ENCODE results near the gene NPY2R.

DNA sequence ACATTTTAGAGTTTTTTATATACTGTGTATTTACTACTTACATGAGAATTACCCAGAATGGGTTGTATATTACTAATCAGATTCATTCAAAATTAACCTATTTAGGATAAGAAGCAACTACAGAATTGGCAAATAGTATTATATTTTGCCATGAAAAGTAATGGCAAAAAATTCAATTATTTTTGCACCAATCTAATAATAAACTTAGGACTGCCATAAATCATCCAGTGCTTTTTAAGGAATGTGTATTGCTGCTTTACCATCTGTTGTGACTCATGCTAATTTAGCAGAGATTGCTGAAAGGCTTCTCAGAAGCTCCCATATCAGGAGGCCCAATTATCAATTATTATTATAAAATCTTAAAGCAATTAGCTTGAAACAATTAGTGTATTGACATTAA lies 24.0 kb downstream of the NPY2R start:
- TF ChIP-seq EZH2 (IDR thresholded peaks at IDR 0.05; ENCODE audit: borderline replicate concordance, insufficient read depth, low read length, poor library complexity, severe bottlenecking) (no peak), POLR2AphosphoS5 (IDR thresholded peaks at IDR 0.05) (no peak), MXI1 (conservative IDR thresholded peaks at IDR 0.05; ENCODE audit: poor library complexity, severe bottlenecking) (no peak)
- TF ChIP-seq, protein P1, sequence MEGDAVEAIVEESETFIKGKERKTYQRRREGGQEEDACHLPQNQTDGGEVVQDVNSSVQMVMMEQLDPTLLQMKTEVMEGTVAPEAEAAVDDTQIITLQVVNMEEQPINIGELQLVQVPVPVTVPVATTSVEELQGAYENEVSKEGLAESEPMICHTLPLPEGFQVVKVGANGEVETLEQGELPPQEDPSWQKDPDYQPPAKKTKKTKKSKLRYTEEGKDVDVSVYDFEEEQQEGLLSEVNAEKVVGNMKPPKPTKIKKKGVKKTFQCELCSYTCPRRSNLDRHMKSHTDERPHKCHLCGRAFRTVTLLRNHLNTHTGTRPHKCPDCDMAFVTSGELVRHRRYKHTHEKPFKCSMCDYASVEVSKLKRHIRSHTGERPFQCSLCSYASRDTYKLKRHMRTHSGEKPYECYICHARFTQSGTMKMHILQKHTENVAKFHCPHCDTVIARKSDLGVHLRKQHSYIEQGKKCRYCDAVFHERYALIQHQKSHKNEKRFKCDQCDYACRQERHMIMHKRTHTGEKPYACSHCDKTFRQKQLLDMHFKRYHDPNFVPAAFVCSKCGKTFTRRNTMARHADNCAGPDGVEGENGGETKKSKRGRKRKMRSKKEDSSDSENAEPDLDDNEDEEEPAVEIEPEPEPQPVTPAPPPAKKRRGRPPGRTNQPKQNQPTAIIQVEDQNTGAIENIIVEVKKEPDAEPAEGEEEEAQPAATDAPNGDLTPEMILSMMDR (IDR thresholded peaks at IDR 0.05; ENCODE audit: poor library complexity, severe bottlenecking) = no peak
